SU-DHL-6 (cell line): Measurements from ENCODE around the gene AK9.
"Not testable (repeated sequence)": the region's sequence is repeated elsewhere in the genome, so short reads cannot be mapped to it uniquely, and the experiment has no call there.

ENCODE experiments used
- H2AFZ ChIP-seq: fragments of 200-600 bp; sonication (generic); 2 replicates; pipeline ENCODE4 v1.6.1; 2014; ENCODE audit warnings: low read depth, mild to moderate bottlenecking, moderate library complexity, mixed read lengths, antibody characterized with exemption, low read length; ENCODE audit not compliant: severe bottlenecking
- H3F3A ChIP-seq: fragments of 200-600 bp; shearing (Covaris generic); 2 replicates; pipeline ENCODE4 v1.6.0; 2016; ENCODE audit warnings: antibody characterized with exemption, mild to moderate bottlenecking; ENCODE audit not compliant: insufficient read depth
- H3K27ac ChIP-seq: fragments of 200-600 bp; sonication (generic); 2 replicates; pipeline ENCODE4 v1.5.1; 2016; ENCODE audit warnings: low read depth, mild to moderate bottlenecking, low read length, moderate library complexity, mixed read lengths
- H3K27me3 ChIP-seq: fragments of 200-600 bp; sonication (generic), shearing (Covaris generic); 2 replicates; pipeline ENCODE4 v1.6.0; 2014; ENCODE audit warnings: mild to moderate bottlenecking, low read length
- H3K36me3 ChIP-seq: fragments of 200-600 bp; sonication (generic); 2 replicates; pipeline ENCODE4 v1.6.1; 2014; ENCODE audit warnings: mild to moderate bottlenecking, low read length, mixed read lengths
- H3K4me2 ChIP-seq: fragments of 300-600, 200-600 bp; shearing (Covaris generic), sonication (generic); 2 replicates; pipeline ENCODE4 v1.6.0; 2014; ENCODE audit warnings: low read length, low read depth, mild to moderate bottlenecking; ENCODE audit not compliant: poor library complexity, severe bottlenecking
- H3K4me3 ChIP-seq: fragments of 200-600 bp; sonication (generic); 2 replicates; pipeline ENCODE4 v1.5.1; 2014; ENCODE audit warnings: antibody characterized with exemption, low read length, mild to moderate bottlenecking, mixed read lengths; ENCODE audit not compliant: insufficient read depth, poor library complexity, severe bottlenecking
- H3K79me2 ChIP-seq: fragments of 200-600 bp; sonication (generic); 2 replicates; pipeline ENCODE4 v1.6.1; 2014; ENCODE audit warnings: mild to moderate bottlenecking, low read length, moderate library complexity; ENCODE audit not compliant: insufficient read depth
- H3K9ac ChIP-seq: fragments of 200-600 bp; sonication (generic); 2 replicates; pipeline ENCODE4 v1.7.0; 2014; ENCODE audit warnings: mild to moderate bottlenecking, low read length
- H3K9me2 ChIP-seq: fragments of 200-600 bp; sonication (generic); replicated peaks from 2 replicates; pipeline ENCODE4 v1.6.1; 2014; ENCODE audit warnings: low read length; ENCODE audit not compliant: insufficient read depth
- H3K9me3 ChIP-seq: fragments of 200-600 bp; sonication (generic); 2 replicates; pipeline ENCODE4 v1.6.1; 2014; ENCODE audit warnings: low read length, mixed read lengths; ENCODE audit not compliant: insufficient read depth
- H4K20me1 ChIP-seq: fragments of 200-600 bp; sonication (generic); 2 replicates; pipeline ENCODE4 v1.6.1; 2014; ENCODE audit warnings: low read depth, mild to moderate bottlenecking, antibody characterized with exemption, low read length, moderate library complexity, mixed read lengths
- CTCF ChIP-seq: fragments of 200-600 bp; sonication (generic); IDR thresholded peaks from one replicate; pipeline ENCODE4 v1.5.1; 2017; ENCODE audit warnings: antibody characterized with exemption, mild to moderate bottlenecking, low read length, moderate library complexity; ENCODE audit not compliant: insufficient read depth, poor library complexity, severe bottlenecking
- EZH2phosphoT487 ChIP-seq: fragments of 200-600 bp; sonication (generic), shearing (Covaris generic); conservative IDR thresholded peaks from 2 replicates; pipeline ENCODE4 v1.6.1; 2018; ENCODE audit warnings: mild to moderate bottlenecking, antibody characterized with exemption, low read length, moderate library complexity, mixed read lengths

Gene AK9

GRCh38 chr6:109466212-109466923 is 224.6 kb downstream of the AK9 start:
- H3K27me3 ChIP-seq: no peaks in the 10 kb centered on the region
- no peaks in the 10 kb centered on the region for H4K20me1 ChIP-seq
- H3K4me2 ChIP-seq: no peak overlapping the region
- H2AFZ ChIP-seq: no peak overlapping the region
- no peaks in the 10 kb centered on the region for H3K9me2 ChIP-seq
- H3K9ac ChIP-seq: no peak overlapping the region
- H3F3A ChIP-seq: no peaks in the 10 kb centered on the region
- no peak overlapping the region for H3K4me3 ChIP-seq
- peaks cover 21% of the 10 kb centered on the region for H3K79me2 ChIP-seq
- no peaks in the 10 kb centered on the region for H3K9me3 ChIP-seq
- peaks cover 56% of the 10 kb centered on the region for H3K36me3 ChIP-seq
- no peak for TF ChIP-seq CTCF
- no peak for TF ChIP-seq EZH2phosphoT487
- no peak overlapping the region for H3K27ac ChIP-seq

- Histone ChIP-seq H3K9ac (no peak overlapping the region), H4K20me1 (no peaks in the 10 kb centered on the region), H3K27me3 (no peaks in the 10 kb centered on the region), H3K79me2 (peaks cover 21% of the 10 kb centered on the region), H3K36me3 (peaks cover 59% of the 10 kb centered on the region), H3K9me2 (no peaks in the 10 kb centered on the region), H3K9me3 (no peaks in the 10 kb centered on the region), H3F3A (no peaks in the 10 kb centered on the region), H3K4me3 (no peak overlapping the region), H3K4me2 (no peak overlapping the region), H3K27ac (no peak overlapping the region), H2AFZ (no peak overlapping the region)
- TF ChIP-seq CTCF: no peak
- TF ChIP-seq EZH2phosphoT487: no peak
These were observed 225.2 kb downstream of the AK9 start for GRCh38 chr6:109465772-109466171.

DNA sequence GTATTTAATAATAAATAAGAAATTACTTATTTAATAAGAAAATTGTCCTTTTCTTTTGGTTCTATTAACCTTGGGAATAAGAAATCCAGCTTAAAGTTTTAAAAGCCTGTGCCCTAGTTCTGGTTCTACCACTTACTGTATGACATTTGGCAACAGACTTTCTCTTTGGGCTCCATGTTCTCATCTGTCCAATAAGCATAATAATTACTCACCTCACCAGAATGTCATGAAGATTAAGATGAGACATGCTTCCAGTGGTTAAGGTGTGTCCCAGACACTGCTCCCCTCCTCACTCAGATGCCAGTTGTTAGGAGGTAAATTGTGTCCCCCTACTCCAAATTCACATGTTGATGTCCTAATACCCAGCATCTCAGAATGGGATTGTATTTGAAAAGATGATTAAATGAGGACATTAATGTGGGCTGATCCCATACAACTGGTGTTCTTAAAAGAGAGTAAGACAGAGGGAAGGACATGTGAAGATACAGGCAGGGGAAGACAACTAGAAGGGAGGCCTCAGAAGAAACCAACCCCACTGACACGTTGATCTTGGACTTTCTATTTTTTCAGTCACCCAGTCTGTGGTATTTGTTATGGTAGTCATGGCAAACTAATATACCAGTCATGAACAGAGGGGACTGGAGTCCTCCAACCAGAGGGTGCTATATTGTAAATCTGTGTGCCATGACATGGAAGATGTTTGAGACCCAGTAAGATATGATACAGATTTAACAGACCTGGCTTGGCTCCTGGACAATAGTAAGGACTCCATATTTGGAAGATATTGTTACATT is 229.1 kb downstream of the AK9 start:
- peaks cover 21% of the 10 kb centered on the region for H3K79me2 ChIP-seq
- TF ChIP-seq EZH2phosphoT487 (no peak), CTCF (no peak)
- H3K9ac ChIP-seq: no peak overlapping the region
- H3K4me3 ChIP-seq: no peak overlapping the region
- H3F3A ChIP-seq: peaks cover 27% of the 10 kb centered on the region
- H4K20me1 ChIP-seq: no peaks in the 10 kb centered on the region
- no peak overlapping the region for H2AFZ ChIP-seq
- H3K36me3 ChIP-seq: peaks cover 48% of the 10 kb centered on the region
- H3K4me2 ChIP-seq: no peak overlapping the region
- no peaks in the 10 kb centered on the region for H3K9me3 ChIP-seq
- H3K27ac ChIP-seq: no peak overlapping the region
- H3K27me3 ChIP-seq: no peaks in the 10 kb centered on the region
- no peaks in the 10 kb centered on the region for H3K9me2 ChIP-seq

DNA sequence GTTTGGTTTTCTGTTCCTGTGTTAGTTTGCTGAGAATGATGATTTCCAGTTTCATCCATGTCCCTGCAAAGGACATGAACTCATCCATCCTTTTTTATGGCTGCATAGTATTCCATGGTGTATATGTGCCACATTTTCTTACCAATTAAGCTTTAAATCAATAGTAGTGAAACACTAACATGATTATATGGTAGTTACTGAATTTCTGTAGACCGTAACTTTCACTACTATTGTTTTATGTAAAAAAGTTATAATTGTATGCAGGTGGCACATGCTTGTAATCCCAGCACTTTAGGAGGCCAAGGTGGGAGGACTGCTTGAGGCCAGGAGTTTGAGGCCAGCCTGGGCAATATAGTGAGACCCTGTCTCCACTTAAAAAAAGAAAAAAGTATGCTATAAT is 229.8 kb downstream of the AK9 start:
- Histone ChIP-seq H3F3A (peaks cover 34% of the 10 kb centered on the region), H3K36me3 (peaks cover 41% of the 10 kb centered on the region), H3K79me2 (peaks cover 20% of the 10 kb centered on the region)
- not testable (repeated sequence) for H3K9ac ChIP-seq, H3K4me3 ChIP-seq, H2AFZ ChIP-seq, H3K27ac ChIP-seq, H3K9me2 ChIP-seq, H3K27me3 ChIP-seq, H4K20me1 ChIP-seq, H3K9me3 ChIP-seq, H3K4me2 ChIP-seq
